Measurements from ENCODE around the gene AKIRIN2. TPM values are rescaled to one million over a fixed set of nuclear protein-coding genes. Genes with fewer than 3 reads are reported as not detected.

The AKIRIN2 gene
- total and polyA plus RNA-seq, 9 of the 15 experiments (the other 6 are each of a cell fraction or from before 2014, with no cell fraction given) = 5.8 to 63.9 (median 28.1) TPM

GRCh38 chr6:87671555-87672029 lies 30.4 kb downstream of the AKIRIN2 start (continued):
- TF ChIP-seq PHTF2 (CRISPR knock-in tag; IDR thresholded peaks at IDR 0.05) (no peak), C11orf30 (IDR thresholded peaks at IDR 0.05; ENCODE audit: low read depth) (no peak), ZNF592 (IDR thresholded peaks at IDR 0.05) (no peak), HOXB6 (CRISPR knock-in tag; IDR thresholded peaks at IDR 0.05; ENCODE audit: borderline replicate concordance) (no peak), TCF7 (IDR thresholded peaks at IDR 0.05; ENCODE audit: borderline replicate concordance) (no peak), NR2C1 (IDR thresholded peaks at IDR 0.05) (no peak), NR2C1 (tag; IDR thresholded peaks at IDR 0.05) (peak; percentile 35; the same call in 1 of the 2 replicates), ATF3 (IDR thresholded peaks at IDR 0.05) (peak; percentile 54), ATF3 (CRISPR knock-in tag; conservative IDR thresholded peaks at IDR 0.05) (no peak), PML (IDR thresholded peaks at IDR 0.05; ENCODE audit: low read length) (no peak), ERF (CRISPR knock-in tag; IDR thresholded peaks at IDR 0.05) (no peak), ETV1 (tag; conservative IDR thresholded peaks at IDR 0.05; ENCODE audit: low read depth) (no peak), SMAD2 (IDR thresholded peaks at IDR 0.05; ENCODE audit: low read depth, low read length) (no peak), SMARCA4 (IDR thresholded peaks at IDR 0.05) (no peak), SIN3B (IDR thresholded peaks at IDR 0.05; ENCODE audit: low read depth) (no peak), POLR2A (conservative IDR thresholded peaks at IDR 0.05) (0 out of 2 replicates have a peak, but pooled peaks have one; percentile 23), TAF9B (IDR thresholded peaks at IDR 0.05; ENCODE audit: partially characterized antibody) (no peak), AFF4 (CRISPR knock-in tag; IDR thresholded peaks at IDR 0.05) (no peak), SOX6 (IDR thresholded peaks at IDR 0.05) (peak; percentile 20; the same call in 1 of the 2 replicates), ZNF785 (CRISPR knock-in tag; IDR thresholded peaks at IDR 0.05) (no peak), SMAD1 (IDR thresholded peaks at IDR 0.05; ENCODE audit: low read depth, low read length, partially characterized antibody) (no peak)
- TF ChIP-seq, protein P1, sequence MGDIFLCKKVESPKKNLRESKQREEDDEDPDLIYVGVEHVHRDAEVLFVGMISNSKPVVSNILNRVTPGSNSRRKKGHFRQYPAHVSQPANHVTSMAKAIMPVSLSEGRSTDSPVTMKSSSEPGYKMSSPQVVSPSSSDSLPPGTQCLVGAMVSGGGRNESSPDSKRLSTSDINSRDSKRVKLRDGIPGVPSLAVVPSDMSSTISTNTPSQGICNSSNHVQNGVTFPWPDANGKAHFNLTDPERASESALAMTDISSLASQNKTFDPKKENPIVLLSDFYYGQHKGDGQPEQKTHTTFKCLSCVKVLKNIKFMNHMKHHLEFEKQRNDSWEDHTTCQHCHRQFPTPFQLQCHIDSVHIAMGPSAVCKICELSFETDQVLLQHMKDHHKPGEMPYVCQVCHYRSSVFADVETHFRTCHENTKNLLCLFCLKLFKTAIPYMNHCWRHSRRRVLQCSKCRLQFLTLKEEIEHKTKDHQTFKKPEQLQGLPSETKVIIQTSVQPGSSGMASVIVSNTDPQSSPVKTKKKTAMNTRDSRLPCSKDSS (IDR thresholded peaks at IDR 0.05; ENCODE audit: low read depth, partially characterized antibody) = no peak
